PC-3 (cell line): ENCODE results near the gene TIMM9. TPM values are rescaled to one million over a fixed set of nuclear protein-coding genes. Genes with fewer than 3 reads are reported as not detected.

Source experiments
- ATAC-seq: fragments of 200-7000 bp; cut with Tn5 transposase; 2 replicates; pipeline ENCODE4 v1.9.1; 2020; ENCODE audit warnings: mild to moderate bottlenecking, moderate library complexity
- BruUV-seq: library from RNA; stranded (reverse); fragments of 400-500 nt; replicated peaks from 2 replicates; lab custom pipeline; 2021; lab: Mats Ljungman, UMichigan
- CTCF ChIA-PET: fragments of 300-600 bp; sonication (Branson Sonifier 250); formaldehyde crosslinking; loops from one replicate; lab custom pipeline; 2022; ENCODE audit warnings: antibody characterized with exemption; lab: Charles Lee
- POLR2A ChIA-PET: fragments of 300-600 bp; sonication (Branson Sonifier 250); formaldehyde crosslinking; loops from one replicate; lab custom pipeline; 2022; ENCODE audit warnings: antibody characterized with exemption; ENCODE audit not compliant: unreplicated experiment; lab: Charles Lee
- DNase-seq: peaks from one replicate; pipeline ENCODE4 v3.0.0-alpha.2; 2015
- H2AFZ ChIP-seq: fragments of 300-600 bp; sonication (generic); 2 replicates; pipeline ENCODE4 v1.6.0; 2016; ENCODE audit warnings: antibody characterized with exemption, low read length
- H3F3A ChIP-seq: fragments of 300-600 bp; sonication (generic); one replicate; pipeline ENCODE4 v1.6.0; 2017; ENCODE audit warnings: antibody characterized with exemption, low read length, control low read depth, mild to moderate bottlenecking; ENCODE audit not compliant: unreplicated experiment
- H3K27ac ChIP-seq: fragments of 300-600 bp; sonication (generic); 2 replicates; pipeline ENCODE4 v1.5.1; 2016; ENCODE audit warnings: mild to moderate bottlenecking, low read length
- H3K27me3 ChIP-seq: fragments of 300-600 bp; sonication (generic); 2 replicates; pipeline ENCODE4 v1.6.1; 2016; ENCODE audit warnings: low read length, mixed read lengths
- H3K36me3 ChIP-seq: fragments of 300-600 bp; sonication (generic); 2 replicates; pipeline ENCODE4 v1.6.1; 2016; ENCODE audit warnings: low read depth, mixed run types, low read length, mixed read lengths
- H3K4me1 ChIP-seq: fragments of 300-600 bp; sonication (generic); 2 replicates; pipeline ENCODE4 v1.5.1; 2016; ENCODE audit warnings: low read length; ENCODE audit not compliant: insufficient read depth
- H3K4me2 ChIP-seq: fragments of 300-600 bp; sonication (generic); 2 replicates; pipeline ENCODE4 v1.6.0; 2016; ENCODE audit warnings: low read length
- H3K4me3 ChIP-seq: fragments of 300-600 bp; sonication (generic); 2 replicates; pipeline ENCODE4 v1.5.1; 2016; ENCODE audit warnings: mild to moderate bottlenecking, low read length, mixed read lengths
- H3K79me2 ChIP-seq: fragments of 300-600 bp; sonication (generic); 2 replicates; pipeline ENCODE4 v1.6.1; 2017; ENCODE audit warnings: low read length, mixed read lengths
- H3K9ac ChIP-seq: fragments of 300-600 bp; sonication (generic); 2 replicates; pipeline ENCODE4 v1.6.0; 2016; ENCODE audit warnings: mild to moderate bottlenecking, low read length
- H3K9me2 ChIP-seq: fragments of 300-600 bp; sonication (generic); replicated peaks from 2 replicates; pipeline ENCODE4 v1.6.1; 2016; ENCODE audit warnings: mixed run types, low read length, mixed read lengths
- H3K9me3 ChIP-seq: fragments of 300-600 bp; sonication (generic); 2 replicates; pipeline ENCODE4 v1.6.1; 2016; ENCODE audit warnings: low read length, mixed read lengths
- H4K20me1 ChIP-seq: fragments of 300-600 bp; sonication (generic); 2 replicates; pipeline ENCODE4 v1.6.1; 2016; ENCODE audit warnings: low read length, mixed read lengths
- EZH2 ChIP-seq: fragments of 300-600 bp; sonication (generic); IDR thresholded peaks from one replicate; pipeline ENCODE4 v1.6.1; 2017; ENCODE audit warnings: antibody characterized with exemption, mild to moderate bottlenecking, low read length; ENCODE audit not compliant: unreplicated experiment
- EZH2phosphoT487 ChIP-seq: fragments of 300-600 bp; sonication (generic); IDR thresholded peaks from 2 replicates; pipeline ENCODE4 v1.6.1; 2018; ENCODE audit warnings: mild to moderate bottlenecking, antibody characterized with exemption, low read length, borderline replicate concordance
- intact Hi-C: fragments of 100-400 bp; cut with micrococcal nuclease; formaldehyde crosslinking; loops from 2 replicates; pipeline ENCODE4 v1.9.0; 2023
- total RNA-seq: library from RNA; depleted of rRNA; stranded (reverse); fragments of >200 nt; gene quantifications from 2 replicates; pipeline ENCODE4 v1.2.3, GENCODE V29; 2014
- TF ChIP-seq, protein P1 (sequence below): fragments of 300-600 bp; sonication (generic); conservative IDR thresholded peaks from 2 replicates; pipeline ENCODE4 v1.5.1; 2017; ENCODE audit warnings: antibody characterized with exemption, low read depth, mild to moderate bottlenecking, low read length

TIMM9 gene
- total RNA-seq, 1 experiment from 2014 or later, result 155 TPM

DNA sequence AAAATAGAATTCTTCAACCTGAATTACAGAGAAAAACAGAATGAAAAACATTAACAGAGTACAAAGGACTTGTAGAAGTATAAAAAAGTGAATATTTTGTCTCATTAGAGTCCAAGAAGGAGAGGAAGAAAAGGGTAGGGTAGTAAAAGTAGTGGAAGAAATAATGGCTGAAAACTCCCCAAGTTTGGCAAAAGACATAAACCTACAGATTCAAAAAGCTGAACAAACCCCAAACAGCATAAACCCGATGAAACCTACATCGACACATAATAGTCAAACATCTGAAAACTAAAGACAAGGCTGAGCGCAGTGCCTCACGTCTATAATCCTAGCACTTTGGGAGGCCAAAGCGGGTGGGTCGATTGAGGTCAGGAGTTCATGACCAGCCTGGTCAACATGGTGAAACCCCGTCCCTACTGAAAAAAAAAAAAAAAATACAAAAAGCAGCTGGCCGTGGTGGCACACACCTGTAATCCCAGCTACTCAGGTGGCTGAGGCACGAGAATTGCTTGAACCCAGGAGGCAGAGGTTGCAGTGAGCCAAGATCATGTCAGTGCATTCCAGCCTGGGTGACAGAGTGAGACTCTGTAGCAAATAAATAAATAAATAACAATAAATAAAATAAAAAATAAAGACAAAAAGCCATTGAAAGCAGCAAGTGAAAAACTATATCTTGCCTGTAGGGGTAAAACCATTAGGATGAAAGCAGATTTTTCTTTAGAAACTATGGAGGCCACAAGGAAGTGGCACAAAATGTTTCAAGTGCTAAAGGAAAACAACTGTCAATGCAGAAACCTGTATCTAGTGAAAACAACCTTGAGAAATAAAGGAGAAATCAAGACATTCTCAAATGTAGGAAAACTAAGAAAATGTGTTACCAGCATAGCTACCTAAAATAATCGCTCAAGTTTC lies 11.4 kb downstream of the TIMM9 start:
- CTCF ChIA-PET, result no interaction called here

DNA sequence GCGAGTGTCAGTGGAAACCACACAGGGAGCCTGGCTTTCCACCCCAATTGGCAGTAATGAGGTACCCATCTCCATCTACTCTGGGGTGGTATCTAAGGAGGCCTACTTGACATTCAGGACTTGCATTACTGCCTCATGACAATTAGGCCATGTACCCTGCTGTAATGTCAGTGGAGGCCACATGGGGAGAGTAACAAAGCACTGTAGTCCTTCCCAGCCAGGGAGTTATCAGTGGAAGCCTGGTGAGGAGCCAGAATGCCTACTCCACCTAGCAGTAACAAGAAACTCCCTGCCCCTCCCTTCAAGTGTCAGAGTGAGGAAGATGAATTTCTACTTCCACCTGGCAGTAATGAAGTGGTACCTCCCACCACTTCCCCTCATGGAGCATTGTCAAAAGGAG lies 12.5 kb downstream of the TIMM9 start:
- H3K79me2 ChIP-seq, result peaks cover 47% of the 10 kb centered on the region
- no TSS peak for BruUV-seq
- peak; percentile 96 for ATAC-seq

More for the DNA sequence above, 11.4 kb downstream of the TIMM9 start:
- DNase-seq, result no peak
- peaks cover 6% of the 10 kb centered on the region; the same call in 1 of the 2 replicates for H4K20me1 ChIP-seq
- H3K27ac ChIP-seq, result no peak overlapping the region
- BruUV-seq, result no TSS peak
- no peaks in the 10 kb centered on the region for H3K27me3 ChIP-seq
- TF ChIP-seq, protein P1, sequence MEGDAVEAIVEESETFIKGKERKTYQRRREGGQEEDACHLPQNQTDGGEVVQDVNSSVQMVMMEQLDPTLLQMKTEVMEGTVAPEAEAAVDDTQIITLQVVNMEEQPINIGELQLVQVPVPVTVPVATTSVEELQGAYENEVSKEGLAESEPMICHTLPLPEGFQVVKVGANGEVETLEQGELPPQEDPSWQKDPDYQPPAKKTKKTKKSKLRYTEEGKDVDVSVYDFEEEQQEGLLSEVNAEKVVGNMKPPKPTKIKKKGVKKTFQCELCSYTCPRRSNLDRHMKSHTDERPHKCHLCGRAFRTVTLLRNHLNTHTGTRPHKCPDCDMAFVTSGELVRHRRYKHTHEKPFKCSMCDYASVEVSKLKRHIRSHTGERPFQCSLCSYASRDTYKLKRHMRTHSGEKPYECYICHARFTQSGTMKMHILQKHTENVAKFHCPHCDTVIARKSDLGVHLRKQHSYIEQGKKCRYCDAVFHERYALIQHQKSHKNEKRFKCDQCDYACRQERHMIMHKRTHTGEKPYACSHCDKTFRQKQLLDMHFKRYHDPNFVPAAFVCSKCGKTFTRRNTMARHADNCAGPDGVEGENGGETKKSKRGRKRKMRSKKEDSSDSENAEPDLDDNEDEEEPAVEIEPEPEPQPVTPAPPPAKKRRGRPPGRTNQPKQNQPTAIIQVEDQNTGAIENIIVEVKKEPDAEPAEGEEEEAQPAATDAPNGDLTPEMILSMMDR, result no peak
- TF ChIP-seq EZH2phosphoT487 (no peak), EZH2 (no peak)
- H3K4me1 ChIP-seq, result no peaks in the 10 kb centered on the region
- H3K79me2 ChIP-seq, result peaks cover 50% of the 10 kb centered on the region
- H3K36me3 ChIP-seq, result peaks cover 69% of the 10 kb centered on the region
- no peaks in the 10 kb centered on the region for H3K9me2 ChIP-seq
- no peak overlapping the region for H3K9ac ChIP-seq
- intact Hi-C loops, result no loop called here
- no peaks in the 10 kb centered on the region for H3F3A ChIP-seq
- H3K4me3 ChIP-seq, result no peak overlapping the region
- H3K4me2 ChIP-seq, result no peak overlapping the region
- ATAC-seq, result no peak
- H2AFZ ChIP-seq, result no peak overlapping the region
- POLR2A ChIA-PET, result interaction anchor here (0.6 kb wide), 1 partner anchor 323 kb away, joined by 3 read pairs; no protein-coding TSS in a partner anchor
- no peaks in the 10 kb centered on the region for H3K9me3 ChIP-seq

More for the DNA sequence above, 12.5 kb downstream of the TIMM9 start:
- no peaks in the 10 kb centered on the region for H3K9me2 ChIP-seq
- peaks cover 71% of the 10 kb centered on the region for H3K36me3 ChIP-seq
- TF ChIP-seq, protein P1, result peak; percentile 42; the same call in 1 of the 2 replicates
- TF ChIP-seq EZH2phosphoT487, result no peak
- H3K4me2 ChIP-seq, result no peak overlapping the region
- no peak overlapping the region for H3K9ac ChIP-seq
- ChIA-PET CTCF (no interaction called here), POLR2A (no interaction called here)
- DNase-seq, result peak; percentile 55
- H3K4me1 ChIP-seq, result no peaks in the 10 kb centered on the region
- peaks cover 5% of the 10 kb centered on the region; the same call in 1 of the 2 replicates for H4K20me1 ChIP-seq
- no peak overlapping the region for H2AFZ ChIP-seq
- no peak overlapping the region for H3K4me3 ChIP-seq
- no peak overlapping the region for H3K27ac ChIP-seq
- no peaks in the 10 kb centered on the region for H3F3A ChIP-seq
- intact Hi-C loops, result no loop called here
- no peaks in the 10 kb centered on the region for H3K9me3 ChIP-seq
- H3K27me3 ChIP-seq, result no peaks in the 10 kb centered on the region
